Dendritic cell treated with granulocyte-macrophage colony-stimulating factor and Interleukin-4, amounts not matched to agents 40 ng/mL and 50 ng/mL, for 4 days (primary cell): ENCODE results near the gene SHISA5.
A peak's percentile ranks its signal among the peaks of the same experiment; 100 is the strongest.
"Not testable (repeated sequence)": the region's sequence is repeated elsewhere in the genome, so short reads cannot be mapped to it uniquely, and the experiment has no call there.

Source experiments
- H3K27ac Mint-ChIP-seq: one replicate; pipeline ENCODE4 v1.8.0; 2022; ENCODE audit warnings: mild to moderate bottlenecking, mixed read lengths
- H3K27me3 Mint-ChIP-seq: one replicate; pipeline ENCODE4 v1.8.0; 2022; ENCODE audit warnings: mild to moderate bottlenecking, mixed read lengths
- H3K36me3 Mint-ChIP-seq: one replicate; pipeline ENCODE4 v1.8.0; 2022; ENCODE audit warnings: low read depth, mixed read lengths
- H3K4me1 Mint-ChIP-seq: one replicate; pipeline ENCODE4 v1.8.0; 2022; ENCODE audit warnings: low read depth, mixed read lengths
- H3K4me3 Mint-ChIP-seq: one replicate; pipeline ENCODE4 v1.8.0; 2022; ENCODE audit warnings: mild to moderate bottlenecking, moderate library complexity, mixed read lengths
- H3K9me3 Mint-ChIP-seq: one replicate; pipeline ENCODE4 v1.8.0; 2022; ENCODE audit warnings: mixed read lengths
- intact Hi-C: fragments of 100-400 bp; cut with micrococcal nuclease; formaldehyde crosslinking; loops from one replicate; pipeline ENCODE4 v1.15.0; 2022

The SHISA5 gene

GRCh38 chr3:48478626-48479555 is 25.1 kb downstream of the SHISA5 start:
- intact Hi-C loops, result no loop called here
- Mint-ChIP-seq H3K9me3 (no peaks in the 10 kb centered on the region), H3K27me3 (no peaks in the 10 kb centered on the region), H3K4me3 (no peak overlapping the region), H3K4me1 (peaks cover 23% of the 10 kb centered on the region), H3K27ac (no peak overlapping the region), H3K36me3 (peaks cover 27% of the 10 kb centered on the region)

- Mint-ChIP-seq H3K27ac (no peak overlapping the region), H3K36me3 (peaks cover 28% of the 10 kb centered on the region), H3K27me3 (no peaks in the 10 kb centered on the region), H3K4me3 (no peak overlapping the region), H3K4me1 (peaks cover 29% of the 10 kb centered on the region), H3K9me3 (no peaks in the 10 kb centered on the region)
- intact Hi-C loops, result no loop called here
Observed at GRCh38 chr3:48477959-48478520, 25.9 kb downstream of the SHISA5 start.

GRCh38 chr3:48476426-48477053 is 27.4 kb downstream of the SHISA5 start:
- Mint-ChIP-seq H3K9me3 (no peaks in the 10 kb centered on the region), H3K36me3 (peaks cover 28% of the 10 kb centered on the region), H3K27ac (no peak overlapping the region), H3K4me3 (no peak overlapping the region), H3K27me3 (no peaks in the 10 kb centered on the region), H3K4me1 (peaks cover 30% of the 10 kb centered on the region)
- intact Hi-C loops, result no loop called here

GRCh38 chr3:48475188-48475587 is 28.8 kb downstream of the SHISA5 start:
- intact Hi-C loops, result no loop called here
- H3K36me3 Mint-ChIP-seq, result peaks cover 36% of the 10 kb centered on the region
- H3K4me1 Mint-ChIP-seq, result peaks cover 40% of the 10 kb centered on the region
- no peaks in the 10 kb centered on the region for H3K9me3 Mint-ChIP-seq
- H3K27me3 Mint-ChIP-seq, result no peaks in the 10 kb centered on the region
- H3K4me3 Mint-ChIP-seq, result no peak overlapping the region
- peak overlapping the region; percentile 28 for H3K27ac Mint-ChIP-seq

GRCh38 chr3:48474619-48475018 is 29.4 kb downstream of the SHISA5 start:
- Mint-ChIP-seq H3K4me3 (no peak overlapping the region), H3K4me1 (peaks cover 46% of the 10 kb centered on the region)
- intact Hi-C loops, result no loop called here

DNA sequence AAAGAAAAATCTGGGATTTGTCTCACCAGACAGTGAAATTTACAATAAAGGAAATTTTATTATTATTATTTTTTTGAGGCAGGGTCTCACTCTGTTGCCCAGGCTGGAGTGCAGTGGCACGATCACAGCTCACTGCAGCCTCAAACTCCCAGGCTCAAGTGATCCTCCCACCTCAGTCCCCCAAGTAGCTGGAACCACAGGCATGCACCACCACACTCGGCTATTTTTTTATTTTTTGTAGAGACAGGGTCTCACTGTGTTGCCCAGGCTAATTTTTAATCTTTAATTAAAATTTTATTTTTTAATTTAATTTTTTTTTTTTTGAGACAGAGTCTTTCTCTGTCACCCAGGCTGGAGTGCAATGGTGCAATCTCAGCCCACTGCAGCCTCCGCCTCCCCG is 29.9 kb downstream of the SHISA5 start:
- H3K27me3 Mint-ChIP-seq, intact Hi-C loops, H3K9me3 Mint-ChIP-seq, H3K27ac Mint-ChIP-seq, H3K4me3 Mint-ChIP-seq: not testable (repeated sequence)
- peaks cover 47% of the 10 kb centered on the region for H3K36me3 Mint-ChIP-seq
- peaks cover 48% of the 10 kb centered on the region for H3K4me1 Mint-ChIP-seq

More at GRCh38 chr3:48474619-48475018, 29.4 kb downstream of the SHISA5 start:
- H3K36me3 Mint-ChIP-seq, result peaks cover 42% of the 10 kb centered on the region
- peak overlapping the region; percentile 28 for H3K27ac Mint-ChIP-seq
- no peaks in the 10 kb centered on the region for H3K9me3 Mint-ChIP-seq
- H3K27me3 Mint-ChIP-seq, result no peaks in the 10 kb centered on the region

GRCh38 chr3:48473617-48473952 is 30.4 kb downstream of the SHISA5 start:
- peaks cover 48% of the 10 kb centered on the region for H3K4me1 Mint-ChIP-seq
- no peaks in the 10 kb centered on the region for H3K27me3 Mint-ChIP-seq
- no peaks in the 10 kb centered on the region for H3K9me3 Mint-ChIP-seq
- peak overlapping the region; percentile 100 for H3K27ac Mint-ChIP-seq
- peak overlapping the region; percentile 90 for H3K4me3 Mint-ChIP-seq
- peaks cover 48% of the 10 kb centered on the region for H3K36me3 Mint-ChIP-seq
- intact Hi-C loops, result loop anchor here (1.0 kb wide), 1 partner anchor 8 kb away; no protein-coding TSS in a partner anchor

- Mint-ChIP-seq H3K27ac (peak overlapping the region; percentile 100), H3K4me3 (peak overlapping the region; percentile 90), H3K36me3 (peaks cover 51% of the 10 kb centered on the region), H3K9me3 (no peaks in the 10 kb centered on the region), H3K27me3 (no peaks in the 10 kb centered on the region), H3K4me1 (peaks cover 52% of the 10 kb centered on the region)
- intact Hi-C loops, result loop anchor here (1.0 kb wide), 1 partner anchor 8 kb away; no protein-coding TSS in a partner anchor
Observed at GRCh38 chr3:48472923-48473616, 30.9 kb downstream of the SHISA5 start.

- Mint-ChIP-seq H3K4me1 (peaks cover 52% of the 10 kb centered on the region), H3K36me3 (peaks cover 51% of the 10 kb centered on the region), H3K27ac (peak overlapping the region; percentile 100), H3K27me3 (no peaks in the 10 kb centered on the region), H3K9me3 (no peaks in the 10 kb centered on the region), H3K4me3 (peak overlapping the region; percentile 90)
- intact Hi-C loops, result no loop called here
Observed at GRCh38 chr3:48472673-48472922, 31.4 kb downstream of the SHISA5 start.

- H3K36me3 Mint-ChIP-seq, result peaks cover 72% of the 10 kb centered on the region
- intact Hi-C loops, result no loop called here
- H3K27me3 Mint-ChIP-seq, result no peaks in the 10 kb centered on the region
- H3K4me3 Mint-ChIP-seq, result no peak overlapping the region
- H3K4me1 Mint-ChIP-seq, result peaks cover 66% of the 10 kb centered on the region
- peak overlapping the region; percentile 100 for H3K27ac Mint-ChIP-seq
- no peaks in the 10 kb centered on the region for H3K9me3 Mint-ChIP-seq
Observed at GRCh38 chr3:48470286-48470685, 33.7 kb downstream of the SHISA5 start.

DNA sequence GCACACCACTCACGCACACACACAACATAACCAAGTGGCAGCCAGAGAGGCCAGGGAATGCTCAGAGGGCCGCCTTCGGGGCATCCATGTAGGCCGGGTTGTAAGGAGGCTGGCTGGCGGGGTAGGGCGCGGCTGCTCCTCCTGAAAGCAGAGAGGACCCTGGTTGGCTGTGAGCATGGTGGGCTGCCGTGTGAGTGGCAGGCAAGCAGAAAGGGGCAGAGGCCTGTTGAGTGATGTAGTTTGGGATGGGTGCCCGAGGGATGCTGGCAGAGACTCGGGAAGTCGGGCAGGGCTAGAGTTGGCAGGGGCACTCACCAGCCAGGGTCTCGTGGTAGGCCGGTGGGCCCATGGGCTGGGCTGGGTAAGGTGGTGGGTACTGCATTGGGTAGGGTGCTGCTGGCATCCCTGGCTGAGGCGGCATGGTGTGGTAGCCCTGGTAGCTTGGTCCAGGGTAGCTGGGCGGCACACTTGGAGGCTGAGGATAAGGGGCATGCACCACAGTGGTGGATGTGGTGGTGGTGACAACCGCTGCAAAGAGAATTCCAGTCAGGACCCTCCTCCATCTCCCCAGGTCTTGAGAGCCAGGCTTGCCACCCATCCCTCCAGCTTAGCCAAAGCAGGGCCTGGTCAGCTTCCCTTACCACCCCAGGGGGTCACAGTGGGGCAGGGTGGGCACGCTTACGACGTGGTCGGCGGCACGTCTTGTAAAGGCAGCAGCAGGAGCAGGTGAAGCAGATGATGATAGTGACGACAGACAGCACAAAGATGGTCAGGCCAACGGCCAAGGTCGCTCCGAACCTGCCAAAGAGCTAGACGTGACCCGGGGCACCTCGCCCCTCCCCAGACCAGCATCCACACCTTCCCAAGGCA is 34.7 kb downstream of the SHISA5 start:
- intact Hi-C loops, result loop anchor here (10.0 kb wide), 1 partner anchor 216 kb away; the partner anchor contains the start of gene NCKIPSD
- H3K27ac Mint-ChIP-seq, result peak overlapping the region; percentile 100
- H3K27me3 Mint-ChIP-seq, result no peaks in the 10 kb centered on the region
- peaks cover 66% of the 10 kb centered on the region for H3K4me1 Mint-ChIP-seq
- peak overlapping the region; percentile 37 for H3K4me3 Mint-ChIP-seq
- H3K9me3 Mint-ChIP-seq, result no peaks in the 10 kb centered on the region
- H3K36me3 Mint-ChIP-seq, result peaks cover 64% of the 10 kb centered on the region

DNA sequence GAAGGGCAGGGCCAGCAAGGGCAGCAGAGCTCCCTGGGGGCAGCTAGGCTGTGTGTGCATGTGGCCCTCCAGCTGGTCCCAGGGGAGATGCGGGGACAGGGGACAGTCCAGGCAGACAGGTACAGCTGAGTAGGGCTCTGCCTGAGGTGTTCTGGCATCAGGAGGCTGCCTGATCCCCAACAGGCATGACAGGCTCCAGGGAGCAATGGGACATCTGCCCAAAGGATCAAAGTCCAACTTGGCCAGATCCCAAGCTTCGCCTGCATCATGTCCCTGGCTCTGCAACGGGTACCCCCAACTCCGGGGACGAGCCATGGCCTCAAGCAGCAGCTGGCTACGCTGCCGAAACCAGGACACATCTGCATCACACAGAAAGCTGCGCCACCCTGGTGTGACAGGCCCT is 35.6 kb downstream of the SHISA5 start:
- Mint-ChIP-seq H3K36me3 (peaks cover 71% of the 10 kb centered on the region), H3K4me3 (peak overlapping the region; percentile 87), H3K27me3 (no peaks in the 10 kb centered on the region), H3K4me1 (peaks cover 62% of the 10 kb centered on the region), H3K27ac (peak overlapping the region; percentile 100), H3K9me3 (no peaks in the 10 kb centered on the region)
- intact Hi-C loops, result loop anchor here (10.0 kb wide), 1 partner anchor 216 kb away; the partner anchor contains the start of gene NCKIPSD
